Right renal cortex interstitium (tissue), 3 donors: ENCODE results near the gene GLIPR1. TPM values are rescaled to one million over a fixed set of nuclear protein-coding genes. Genes with fewer than 3 reads are reported as not detected.
"Not testable (repeated sequence)": the region's sequence is repeated elsewhere in the genome, so short reads cannot be mapped to it uniquely, and the experiment has no call there.

Experiments used
- DNase-seq, 3 donors: peaks; one replicate each; pipeline ENCODE4 v3.0.0-alpha.2; 2013; ENCODE audit warnings: low read depth in 3 of 3, low spot score in 2 of 3
- polyA plus RNA-seq, 3 donors: library from polyadenylated mRNA; unstranded; fragments of 120-200 nt; gene quantifications; one replicate each; pipeline ENCODE4 v1.2.1, GENCODE V29; 2013; ENCODE audit not compliant: insufficient read length in 3 of 3

The GLIPR1 gene
- polyA plus RNA-seq, 3 donors, result 12.3 to 17.3 (median 14.6) TPM

DNA sequence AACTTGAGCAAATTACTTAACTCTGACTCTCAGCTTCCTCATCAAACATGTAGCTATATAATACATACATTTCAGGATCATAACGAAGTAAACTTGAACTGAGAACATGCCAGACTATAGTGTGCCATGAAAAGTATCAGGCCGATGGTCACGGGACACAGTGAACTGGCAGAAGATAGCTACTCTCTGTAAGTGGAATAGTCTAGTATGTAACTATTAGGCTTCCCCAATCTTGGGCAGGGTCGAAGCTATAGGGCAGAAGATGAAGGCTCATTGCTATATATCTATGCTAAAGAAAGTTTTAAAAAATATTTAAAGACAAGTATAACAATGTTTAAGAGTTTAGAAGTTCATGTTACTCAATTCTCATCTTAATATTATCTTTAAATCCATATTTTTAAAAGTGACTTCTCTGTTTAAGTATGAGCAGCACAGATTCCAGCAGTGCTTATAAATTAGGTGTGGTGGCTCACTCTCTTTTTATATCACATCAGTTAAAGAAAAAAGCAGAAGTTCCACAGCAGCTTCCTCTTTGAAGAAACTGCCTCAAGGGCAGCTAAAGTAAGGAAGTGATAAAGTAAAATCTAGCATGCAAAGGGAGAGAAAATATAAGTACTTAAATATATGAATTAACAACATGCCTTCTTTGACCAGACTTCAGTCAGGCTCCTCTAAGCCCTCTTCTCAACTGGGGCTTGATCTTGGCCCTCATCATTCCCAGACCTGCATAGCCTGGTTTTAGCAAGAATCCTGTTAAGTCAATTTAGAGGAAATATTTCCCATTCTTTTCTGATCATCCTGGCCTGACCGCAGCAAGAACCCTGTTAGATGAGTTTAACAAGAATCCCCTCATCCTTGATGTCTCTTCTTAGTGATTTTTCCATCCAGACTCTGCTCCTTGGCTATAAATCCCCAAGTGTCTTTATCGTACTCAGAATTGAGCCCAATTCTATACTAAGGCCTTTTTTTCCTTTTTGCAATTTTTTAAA, 8.4 kb upstream of the GLIPR1 start:
- no peak for DNase-seq

GRCh38 chr12:75474116-75474515, 6.4 kb upstream of the GLIPR1 start:
- DNase-seq, result no peak

GRCh38 chr12:75476071-75476470, 4.5 kb upstream of the GLIPR1 start:
- no peak for DNase-seq

- DNase-seq, result no peak
Observed at GRCh38 chr12:75477137-75477536, 3.4 kb upstream of the GLIPR1 start.

GRCh38 chr12:75478116-75478794, 2.3 kb upstream of the GLIPR1 start:
- no peak for DNase-seq

GRCh38 chr12:75479963-75480461, 543 bp upstream of the GLIPR1 start:
- no peak for DNase-seq

DNA sequence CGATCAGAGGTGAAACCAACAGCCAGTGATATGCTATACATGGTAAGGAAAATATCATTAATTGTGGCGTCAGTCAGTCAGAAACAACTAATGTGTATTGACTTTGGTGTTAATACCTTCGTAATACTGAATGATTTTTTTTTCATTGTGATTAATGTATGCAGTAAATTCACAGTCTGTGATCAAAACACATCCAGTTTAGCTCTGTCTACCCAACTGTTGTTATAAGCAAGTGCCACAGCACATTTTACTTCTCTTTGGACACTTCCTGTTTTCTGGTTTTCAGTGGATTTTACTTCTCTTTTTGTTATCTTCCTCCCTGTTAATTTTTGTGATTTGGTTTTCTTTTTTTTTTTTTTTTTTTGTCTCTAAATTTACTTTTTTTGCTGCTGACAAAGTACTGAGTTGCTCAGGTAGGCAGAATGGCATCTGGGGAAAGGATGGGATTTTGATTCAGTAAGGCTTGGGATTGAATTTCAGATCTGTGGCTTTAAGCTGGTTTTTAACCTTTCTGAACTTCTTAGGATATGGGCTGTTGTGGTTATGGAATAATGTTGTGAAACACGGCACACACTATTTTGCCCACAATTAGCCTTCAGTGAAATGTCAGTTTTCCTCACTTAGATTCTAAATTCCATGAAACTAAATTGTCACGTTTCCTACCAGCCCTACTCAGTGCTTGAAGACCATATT, 604 bp downstream of the GLIPR1 start:
- DNase-seq, result peak in 1 of 3 donors; percentile 2

DNA sequence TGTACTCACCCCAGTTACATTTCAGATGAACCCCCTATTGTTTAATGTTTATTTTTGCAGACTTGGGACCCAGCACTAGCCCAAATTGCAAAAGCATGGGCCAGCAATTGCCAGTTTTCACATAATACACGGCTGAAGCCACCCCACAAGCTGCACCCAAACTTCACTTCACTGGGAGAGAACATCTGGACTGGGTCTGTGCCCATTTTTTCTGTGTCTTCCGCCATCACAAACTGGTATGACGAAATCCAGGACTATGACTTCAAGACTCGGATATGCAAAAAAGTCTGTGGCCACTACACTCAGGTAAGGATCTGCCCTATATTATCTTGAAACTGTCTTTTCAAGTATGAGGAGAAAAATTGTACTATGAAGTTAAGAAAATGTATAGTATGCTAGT, 1.2 kb downstream of the GLIPR1 start:
- no peak for DNase-seq

- DNase-seq, result no peak
Observed at GRCh38 chr12:75482646-75483045, 2.1 kb downstream of the GLIPR1 start.

DNA sequence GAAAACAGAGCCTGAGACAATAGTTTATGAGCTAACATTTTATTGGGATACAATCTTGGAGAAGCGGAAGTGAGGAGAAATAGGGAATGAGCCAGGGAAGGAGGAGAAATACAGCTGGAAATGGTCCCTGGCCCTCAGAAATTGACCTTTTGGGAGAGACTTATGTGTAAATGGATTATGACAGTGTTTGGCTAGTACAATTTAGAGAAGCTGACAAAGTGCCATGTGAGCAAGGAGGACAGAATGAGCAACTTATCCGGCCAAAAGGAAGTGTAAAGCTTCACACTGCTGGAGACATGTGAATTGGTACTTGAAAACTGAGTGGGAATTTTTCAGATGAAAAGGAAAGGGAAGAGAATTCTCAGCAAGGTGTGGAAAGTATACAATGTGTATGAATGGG, 2.9 kb downstream of the GLIPR1 start:
- no peak for DNase-seq

DNA sequence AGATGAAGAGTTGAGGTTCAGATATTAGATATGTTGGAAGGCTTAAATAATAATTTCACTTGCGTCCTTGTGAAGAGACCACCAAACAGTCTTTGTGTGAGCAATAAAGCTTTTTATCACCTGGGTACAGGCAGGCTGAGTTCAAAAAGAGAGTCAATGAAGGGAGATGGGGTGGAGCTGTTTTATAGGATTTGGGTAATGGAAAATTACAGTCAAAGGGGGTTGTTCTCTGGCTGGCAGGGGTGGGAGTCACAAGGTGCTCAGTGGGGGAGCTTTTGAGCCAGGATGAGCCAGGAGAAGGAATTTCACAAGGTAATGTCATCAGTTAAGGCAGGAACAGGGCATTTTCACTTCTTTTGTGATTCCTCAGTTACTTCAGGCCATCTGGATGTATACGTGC, 3.9 kb downstream of the GLIPR1 start:
- DNase-seq, result not testable (repeated sequence)

DNA sequence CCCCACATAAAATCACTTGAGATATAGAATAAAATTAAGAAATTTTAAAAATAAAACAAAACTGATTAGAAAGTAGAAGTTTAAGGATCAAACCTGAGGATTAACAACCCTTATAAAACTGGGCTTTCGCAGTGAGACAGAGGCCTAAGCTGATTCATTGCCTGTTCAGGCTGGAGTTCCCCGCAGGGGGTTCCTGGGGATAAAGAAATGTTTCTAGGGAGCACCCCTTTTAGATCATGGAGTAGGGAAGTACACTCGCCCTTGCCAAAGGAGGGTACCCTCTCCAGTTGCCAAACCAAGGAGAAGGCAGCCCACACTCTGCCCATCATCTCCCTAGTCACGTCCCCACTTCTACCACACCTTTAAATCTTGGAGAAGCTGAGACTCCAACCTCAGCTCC, 6.8 kb downstream of the GLIPR1 start:
- no peak for DNase-seq

GRCh38 chr12:75488553-75488952, 8.0 kb downstream of the GLIPR1 start:
- DNase-seq, result no peak

DNA sequence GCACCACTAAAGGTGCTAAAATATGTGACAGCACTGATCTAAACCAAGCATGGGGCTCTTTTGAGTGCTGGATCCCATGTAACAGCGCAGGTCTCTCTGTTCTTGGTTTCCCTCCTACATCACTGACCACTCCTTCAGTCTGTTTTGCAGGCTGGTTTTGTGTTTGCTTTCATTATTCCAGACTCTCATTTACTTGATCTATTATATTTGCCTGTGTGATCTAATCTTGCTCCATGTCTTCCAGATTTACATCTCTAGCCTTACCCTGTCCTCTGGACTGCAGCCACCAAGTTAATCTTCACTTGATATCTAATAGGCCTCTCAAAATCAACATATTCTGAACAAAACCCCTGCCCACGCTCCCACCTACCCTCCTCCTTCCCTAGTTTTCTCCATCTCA, 8.6 kb downstream of the GLIPR1 start:
- no peak for DNase-seq

DNA sequence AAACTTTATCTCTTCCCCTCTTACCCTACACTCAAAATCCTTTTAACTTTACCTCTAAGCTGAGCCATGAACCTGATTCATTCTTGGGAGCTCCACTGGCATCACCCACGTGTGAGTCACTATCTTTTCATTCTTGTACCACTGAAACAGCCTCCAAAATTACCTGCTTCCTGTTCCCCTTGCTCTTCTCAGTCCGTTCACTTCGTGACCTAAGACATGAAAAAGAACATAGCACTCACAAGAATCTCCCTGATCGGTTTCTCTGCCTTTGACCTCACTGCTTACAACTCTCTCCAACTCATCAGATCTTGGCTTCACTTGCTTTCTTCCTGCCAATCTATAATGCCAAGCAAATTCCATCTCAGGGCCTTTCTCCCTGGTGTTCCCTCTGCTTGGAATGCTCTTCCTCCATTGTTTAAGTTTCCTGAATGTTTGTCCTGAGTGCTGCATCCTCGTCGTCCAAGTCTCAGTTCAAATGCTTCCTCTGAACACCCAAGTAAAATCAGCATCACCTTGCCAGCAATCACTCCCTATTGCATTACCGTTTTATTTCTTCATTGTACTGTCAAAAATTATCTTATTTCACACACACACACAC, 9.2 kb downstream of the GLIPR1 start:
- DNase-seq, result no peak

GRCh38 chr12:75491169-75491568, 10.6 kb downstream of the GLIPR1 start:
- DNase-seq, result no peak

DNA sequence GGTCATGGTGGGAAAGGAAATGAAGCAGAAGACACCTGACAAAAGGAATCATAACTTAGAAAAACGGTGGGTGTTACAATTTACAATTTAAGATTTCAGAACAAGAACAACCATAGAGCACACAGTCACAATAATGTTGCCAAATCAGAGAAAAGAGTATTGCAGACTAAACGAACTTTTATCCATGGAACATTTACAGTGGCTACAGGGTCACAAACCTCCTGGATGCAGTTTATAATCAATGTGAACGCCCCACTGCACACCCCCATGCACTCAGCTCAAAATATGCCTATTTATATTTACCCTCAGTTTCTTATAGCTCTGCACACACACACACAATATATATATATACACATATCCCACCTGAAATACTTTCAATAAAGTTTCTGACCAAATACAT, 22.9 kb downstream of the GLIPR1 start:
- no peak for DNase-seq

GRCh38 chr12:75503866-75504265, 23.3 kb downstream of the GLIPR1 start:
- no peak for DNase-seq

DNA sequence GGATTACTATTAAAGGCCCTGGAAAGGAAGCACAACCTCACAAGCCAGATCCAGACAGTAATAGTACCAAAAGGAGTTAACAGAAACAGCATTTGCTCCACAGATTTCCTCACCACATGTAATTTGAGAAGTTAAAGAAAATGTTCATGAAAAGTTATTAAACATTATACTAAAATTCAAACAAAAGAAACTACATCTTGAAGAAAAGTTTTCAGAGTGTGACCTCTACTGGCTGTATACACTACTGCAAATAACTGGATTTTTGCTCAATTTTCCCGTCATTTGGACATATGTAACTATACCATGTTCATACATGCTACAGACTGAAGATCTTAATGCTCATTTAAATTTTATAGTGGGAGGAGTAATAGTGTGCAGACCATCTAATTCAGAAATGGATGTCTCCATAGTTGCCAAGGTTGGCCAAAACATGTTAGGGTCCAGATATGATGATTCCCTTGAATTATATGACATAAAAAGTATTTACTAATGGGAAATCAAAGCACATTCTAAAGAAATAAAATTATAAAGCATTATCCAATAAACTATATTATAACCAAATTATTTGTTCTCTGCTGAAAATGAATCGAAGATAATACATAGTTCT, 25.3 kb downstream of the GLIPR1 start:
- no peak for DNase-seq

- DNase-seq, result no peak
Observed at GRCh38 chr12:75507086-75507485, 26.5 kb downstream of the GLIPR1 start.
